Renal pelvis (tissue), 4 donors: ENCODE data around the gene IL18BP. TPM values are rescaled to one million over a fixed set of nuclear protein-coding genes. Genes with fewer than 3 reads are reported as not detected.
A peak's percentile ranks its signal among the peaks of the same experiment; 100 is the strongest.

ENCODE experiments used
- DNase-seq: peaks from one replicate; pipeline ENCODE4 v3.0.0-alpha.2; 2013
- polyA plus RNA-seq, 3 donors: library from polyadenylated mRNA; unstranded; fragments of 120-200 nt; gene quantifications; one replicate each; pipeline ENCODE4 v1.2.1, GENCODE V29; 2013; ENCODE audit not compliant: insufficient read length in 3 of 3

The IL18BP gene
- polyA plus RNA-seq, 3 donors, result 8.1 to 16.5 (median 11.6) TPM

GRCh38 chr11:72010529-72011233, 12.0 kb downstream of the IL18BP start:
- no peak for DNase-seq

- no peak for DNase-seq
These were observed 13.5 kb downstream of the IL18BP start for GRCh38 chr11:72012091-72012630.

GRCh38 chr11:72012897-72013721, 14.4 kb downstream of the IL18BP start:
- DNase-seq, result no peak

- DNase-seq, result no peak
These were observed 15.3 kb downstream of the IL18BP start for GRCh38 chr11:72013765-72014711.

GRCh38 chr11:72014761-72015320, 16.1 kb downstream of the IL18BP start:
- DNase-seq, result no peak

GRCh38 chr11:72015511-72016061, 16.9 kb downstream of the IL18BP start:
- DNase-seq, result no peak

GRCh38 chr11:72018171-72018570, 19.5 kb downstream of the IL18BP start:
- no peak for DNase-seq

GRCh38 chr11:72023335-72023734, 24.6 kb downstream of the IL18BP start:
- no peak for DNase-seq

GRCh38 chr11:72024069-72024754, 25.5 kb downstream of the IL18BP start:
- DNase-seq, result no peak

- DNase-seq, result no peak
These were observed 27.4 kb downstream of the IL18BP start for GRCh38 chr11:72026090-72026489.

- no peak for DNase-seq
These were observed 31.9 kb downstream of the IL18BP start for GRCh38 chr11:72030472-72031045.

- DNase-seq, result no peak
These were observed 38.0 kb downstream of the IL18BP start for GRCh38 chr11:72036687-72037086.

- no peak for DNase-seq
These were observed 39.0 kb downstream of the IL18BP start for GRCh38 chr11:72037554-72038311.

GRCh38 chr11:72038491-72038890, 39.8 kb downstream of the IL18BP start:
- no peak for DNase-seq

- no peak for DNase-seq
These were observed 40.5 kb downstream of the IL18BP start for GRCh38 chr11:72039031-72039855.

- no peak for DNase-seq
These were observed 41.2 kb downstream of the IL18BP start for GRCh38 chr11:72039856-72040401.

GRCh38 chr11:72040491-72041363, 42.0 kb downstream of the IL18BP start:
- peak; percentile 96 for DNase-seq
